OCI-LY3 (cell line): ENCODE data around the gene EXPH5.

ENCODE experiments used
- H2AFZ ChIP-seq: fragments of 200-600, 300-600 bp; shearing (Covaris generic); 2 replicates; pipeline ENCODE4 v1.6.0; 2014; ENCODE audit warnings: antibody characterized with exemption, low read depth, low read length
- H3K27ac ChIP-seq: fragments of 200-600, 300-600 bp; sonication (generic); 2 replicates; pipeline ENCODE4 v1.5.1; 2014; ENCODE audit warnings: mild to moderate bottlenecking, low read length, moderate library complexity, mixed read lengths
- H3K27me3 ChIP-seq: fragments of 200-600, 300-600 bp; sonication (generic); 2 replicates; pipeline ENCODE4 v1.6.1; 2014; ENCODE audit warnings: low read depth, low read length, mixed read lengths
- H3K36me3 ChIP-seq: fragments of 200-600, 300-600 bp; sonication (generic); replicated peaks from 2 replicates; pipeline ENCODE3; 2014; ENCODE audit warnings: low read depth, low read length, mixed read lengths
- H3K4me1 ChIP-seq: fragments of 300-600, 200-600 bp; sonication (generic); 2 replicates; pipeline ENCODE4 v1.6.1; 2014; ENCODE audit warnings: low read length, mixed read lengths
- H3K4me2 ChIP-seq: fragments of 200-600, 300-600 bp; sonication (generic); 2 replicates; pipeline ENCODE4 v1.6.1; 2014; ENCODE audit warnings: low read length, mixed read lengths
- H3K4me3 ChIP-seq: fragments of 300-600, 200-600 bp; sonication (generic); 2 replicates; pipeline ENCODE4 v1.5.1; 2014; ENCODE audit warnings: antibody characterized with exemption, mild to moderate bottlenecking, low read length, moderate library complexity
- H3K79me2 ChIP-seq: fragments of 300-600, 200-600 bp; shearing (Covaris generic); 2 replicates; pipeline ENCODE4 v1.6.1; 2014; ENCODE audit warnings: mild to moderate bottlenecking, low read length, mixed read lengths
- H3K9ac ChIP-seq: fragments of 300-600, 200-600 bp; shearing (Covaris generic); 2 replicates; pipeline ENCODE4 v1.6.0; 2014; ENCODE audit warnings: mild to moderate bottlenecking, low read length, moderate library complexity
- H3K9me3 ChIP-seq: fragments of 200-600, 300-600 bp; shearing (Covaris generic); 2 replicates; pipeline ENCODE4 v1.6.1; 2014; ENCODE audit warnings: low read length, mixed read lengths; ENCODE audit not compliant: insufficient read depth
- H4K20me1 ChIP-seq: fragments of 200-600, 300-600 bp; sonication (generic); 2 replicates; pipeline ENCODE4 v1.6.1; 2016; ENCODE audit warnings: low read length, mixed read lengths; ENCODE audit not compliant: insufficient read depth
- EZH2phosphoT487 ChIP-seq: fragments of 200-600 bp; shearing (Covaris generic); IDR thresholded peaks from 2 replicates; pipeline ENCODE4 v1.6.1; 2018; ENCODE audit warnings: antibody characterized with exemption, mixed run types, low read depth
- TF ChIP-seq, protein P1 (sequence below): fragments of 200-600, 300-600 bp; sonication (generic); IDR thresholded peaks from 2 replicates; pipeline ENCODE4 v1.5.1; 2014; ENCODE audit warnings: antibody characterized with exemption, low read length, low read depth

EXPH5 gene

DNA sequence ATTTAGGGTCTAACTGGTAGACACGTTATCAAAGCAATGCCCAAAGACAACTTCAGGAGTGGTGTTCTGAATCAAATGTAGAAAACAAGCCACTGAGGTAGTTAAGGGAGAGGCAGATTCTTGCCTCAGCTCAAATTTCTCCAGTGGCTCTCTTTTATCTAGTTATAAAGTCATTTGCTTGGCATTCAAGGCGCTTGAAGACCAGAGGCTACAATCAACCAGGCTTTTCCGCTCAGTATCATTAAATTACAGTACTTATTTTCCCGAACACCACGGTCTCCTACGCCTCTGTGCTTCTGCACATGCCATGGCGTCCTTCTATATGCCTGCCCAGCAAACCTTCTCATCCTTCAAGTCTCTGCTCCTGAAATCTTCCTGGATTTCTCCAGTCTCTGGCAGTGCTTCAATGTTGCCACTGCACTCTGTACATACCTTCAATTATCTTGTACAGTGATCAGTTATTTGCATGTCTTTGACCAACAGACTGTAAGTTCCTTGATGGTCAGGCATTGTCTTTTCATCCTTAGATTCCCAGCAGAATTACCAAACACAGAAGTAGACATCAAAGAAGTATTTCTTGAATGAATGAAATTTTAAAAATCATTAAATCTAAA is 96.8 kb downstream of the EXPH5 start:
- Histone ChIP-seq H3K36me3 (no peaks in the 10 kb centered on the region), H3K79me2 (no peaks in the 10 kb centered on the region), H3K4me3 (no peak overlapping the region), H3K9me3 (no peaks in the 10 kb centered on the region), H3K9ac (no peak overlapping the region), H3K27ac (no peak overlapping the region), H3K27me3 (peaks cover 16% of the 10 kb centered on the region), H4K20me1 (no peaks in the 10 kb centered on the region), H3K4me2 (no peak overlapping the region), H3K4me1 (no peaks in the 10 kb centered on the region), H2AFZ (no peak overlapping the region)
- no peak for TF ChIP-seq EZH2phosphoT487
- TF ChIP-seq, protein P1, sequence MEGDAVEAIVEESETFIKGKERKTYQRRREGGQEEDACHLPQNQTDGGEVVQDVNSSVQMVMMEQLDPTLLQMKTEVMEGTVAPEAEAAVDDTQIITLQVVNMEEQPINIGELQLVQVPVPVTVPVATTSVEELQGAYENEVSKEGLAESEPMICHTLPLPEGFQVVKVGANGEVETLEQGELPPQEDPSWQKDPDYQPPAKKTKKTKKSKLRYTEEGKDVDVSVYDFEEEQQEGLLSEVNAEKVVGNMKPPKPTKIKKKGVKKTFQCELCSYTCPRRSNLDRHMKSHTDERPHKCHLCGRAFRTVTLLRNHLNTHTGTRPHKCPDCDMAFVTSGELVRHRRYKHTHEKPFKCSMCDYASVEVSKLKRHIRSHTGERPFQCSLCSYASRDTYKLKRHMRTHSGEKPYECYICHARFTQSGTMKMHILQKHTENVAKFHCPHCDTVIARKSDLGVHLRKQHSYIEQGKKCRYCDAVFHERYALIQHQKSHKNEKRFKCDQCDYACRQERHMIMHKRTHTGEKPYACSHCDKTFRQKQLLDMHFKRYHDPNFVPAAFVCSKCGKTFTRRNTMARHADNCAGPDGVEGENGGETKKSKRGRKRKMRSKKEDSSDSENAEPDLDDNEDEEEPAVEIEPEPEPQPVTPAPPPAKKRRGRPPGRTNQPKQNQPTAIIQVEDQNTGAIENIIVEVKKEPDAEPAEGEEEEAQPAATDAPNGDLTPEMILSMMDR: no peak

DNA sequence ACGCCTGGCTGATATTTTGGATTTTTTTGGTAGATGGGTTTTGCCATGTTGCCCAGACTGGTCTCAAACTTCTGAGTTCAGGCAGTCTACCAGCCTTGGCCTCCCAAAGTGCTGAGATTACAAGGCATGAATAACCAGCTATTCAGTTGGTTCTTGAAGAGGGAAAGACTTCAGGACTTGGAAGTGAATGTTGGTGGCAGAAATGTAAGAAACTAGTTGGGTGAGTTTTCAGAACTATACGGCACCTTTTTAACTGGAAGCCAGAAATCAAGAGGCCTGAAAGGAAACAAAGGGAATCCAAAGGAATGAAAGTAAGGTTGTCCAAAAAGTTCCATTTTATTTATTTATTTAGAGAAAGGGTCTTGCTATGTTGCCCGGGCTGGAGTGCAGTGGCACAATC is 98.2 kb downstream of the EXPH5 start:
- Histone ChIP-seq H3K4me2 (no peak overlapping the region), H3K79me2 (no peaks in the 10 kb centered on the region), H3K4me1 (no peaks in the 10 kb centered on the region), H3K4me3 (no peak overlapping the region), H3K27ac (no peak overlapping the region), H4K20me1 (no peaks in the 10 kb centered on the region), H3K36me3 (no peaks in the 10 kb centered on the region), H2AFZ (no peak overlapping the region), H3K9ac (no peak overlapping the region), H3K27me3 (peaks cover 16% of the 10 kb centered on the region), H3K9me3 (no peaks in the 10 kb centered on the region)
- no peak for TF ChIP-seq EZH2phosphoT487
- TF ChIP-seq, protein P1: no peak

DNA sequence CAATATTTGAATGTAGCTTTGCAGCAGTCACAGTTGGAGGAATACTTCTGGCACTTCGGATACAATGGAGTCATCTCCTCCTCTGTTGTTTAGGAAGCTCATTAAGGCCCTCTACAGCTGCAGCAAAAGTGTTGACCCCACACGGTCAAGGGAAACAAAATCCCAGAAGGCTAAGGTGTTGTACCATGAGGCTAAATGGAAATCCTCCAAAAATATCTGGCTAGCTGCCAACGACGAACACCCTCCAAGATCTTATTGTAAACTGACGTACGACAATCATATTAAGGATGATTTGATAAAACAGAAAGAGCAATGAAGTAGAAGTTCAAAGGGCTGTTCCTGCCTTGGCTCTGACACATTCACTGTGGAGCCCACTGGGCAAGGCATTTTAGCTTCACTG is 99.4 kb downstream of the EXPH5 start:
- H3K4me3 ChIP-seq: no peak overlapping the region
- no peak overlapping the region for H3K4me2 ChIP-seq
- H3K9me3 ChIP-seq: no peaks in the 10 kb centered on the region
- TF ChIP-seq, protein P1: no peak
- no peak for TF ChIP-seq EZH2phosphoT487
- H2AFZ ChIP-seq: no peak overlapping the region
- no peaks in the 10 kb centered on the region for H3K36me3 ChIP-seq
- no peak overlapping the region for H3K9ac ChIP-seq
- H4K20me1 ChIP-seq: no peaks in the 10 kb centered on the region
- H3K4me1 ChIP-seq: no peaks in the 10 kb centered on the region
- H3K79me2 ChIP-seq: no peaks in the 10 kb centered on the region
- H3K27me3 ChIP-seq: peaks cover 16% of the 10 kb centered on the region
- H3K27ac ChIP-seq: no peak overlapping the region

DNA sequence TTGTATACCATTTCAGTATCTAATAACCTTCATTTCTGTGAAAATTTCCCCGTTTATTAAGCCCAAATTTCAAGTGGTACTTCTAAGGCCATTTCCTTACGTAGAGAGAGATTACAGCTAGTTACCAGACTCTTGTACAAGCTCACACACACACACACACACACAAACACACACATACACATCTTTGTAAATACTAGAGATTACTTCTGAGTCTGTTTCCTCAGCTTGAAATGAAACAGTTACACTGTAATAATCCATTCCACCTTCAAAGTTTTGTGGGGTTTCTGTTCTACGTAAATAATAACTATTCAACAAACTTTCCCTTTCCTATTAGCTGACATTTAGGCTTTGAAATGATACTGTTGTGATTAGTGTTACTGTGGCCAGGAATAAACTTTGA is 101.6 kb downstream of the EXPH5 start:
- H3K27ac ChIP-seq: no peak overlapping the region
- no peaks in the 10 kb centered on the region for H3K36me3 ChIP-seq
- H3K9ac ChIP-seq: no peak overlapping the region
- H3K27me3 ChIP-seq: peaks cover 3% of the 10 kb centered on the region
- TF ChIP-seq, protein P1: no peak
- TF ChIP-seq EZH2phosphoT487: no peak
- H4K20me1 ChIP-seq: no peaks in the 10 kb centered on the region
- H3K79me2 ChIP-seq: no peaks in the 10 kb centered on the region
- H3K4me3 ChIP-seq: no peak overlapping the region
- H3K4me1 ChIP-seq: no peaks in the 10 kb centered on the region
- H3K4me2 ChIP-seq: no peak overlapping the region
- no peak overlapping the region for H2AFZ ChIP-seq
- no peaks in the 10 kb centered on the region for H3K9me3 ChIP-seq
